ENCODE results near the gene SPOUT1. TPM values are rescaled to one million over a fixed set of nuclear protein-coding genes. Genes with fewer than 3 reads are reported as not detected.
A peak's percentile ranks its signal among the peaks of the same experiment; 100 is the strongest.
"Not testable (repeated sequence)": the region's sequence is repeated elsewhere in the genome, so short reads cannot be mapped to it uniquely, and the experiment has no call there.

Gene SPOUT1
- total RNA-seq, 4 donors from 2014 or later: 9.6 to 26.0 (median 21.1) TPM

GRCh38 chr9:128851779-128852600 lies 22.4 kb upstream of the SPOUT1 start:
- not testable (repeated sequence) for H3K27me3 ChIP-seq, H3K36me3 ChIP-seq, H3K9me3 ChIP-seq, ATAC-seq, H3K4me1 ChIP-seq, H3K27ac ChIP-seq, H3K4me3 ChIP-seq
- peak in 3 of 4 experiments; percentile 43 to 56 (median 54) for TF ChIP-seq CTCF (IDR thresholded peaks at IDR 0.05)
- 72 to 81% methylated on average over 10 of the region's 10 CpGs for WGBS, 2 donors (ENCODE audit: low coverage in 1 of 2)

- H3K27ac ChIP-seq, H3K4me3 ChIP-seq, H3K36me3 ChIP-seq, ATAC-seq, H3K9me3 ChIP-seq, H3K4me1 ChIP-seq, H3K27me3 ChIP-seq: not testable (repeated sequence)
- WGBS, 2 donors (ENCODE audit: low coverage in 1 of 2): 90 to 96% methylated on average over 6 to 9 of the region's 10 CpGs
Observed at GRCh38 chr9:128851024-128851423, 21.4 kb upstream of the SPOUT1 start.

GRCh38 chr9:128847803-128848202 lies 18.2 kb upstream of the SPOUT1 start:
- H3K9me3 ChIP-seq: peaks cover 0 to 7% (median 0%) of the 10 kb centered on the region in 3 donors
- H3K27ac ChIP-seq: no peak overlapping the region
- peaks cover 0 to 4% of the 10 kb centered on the region in 2 donors for H3K36me3 ChIP-seq
- no peaks in the 10 kb centered on the region for H3K4me1 ChIP-seq
- TF ChIP-seq EP300 (IDR thresholded peaks at IDR 0.05) (no peak), CTCF (IDR thresholded peaks at IDR 0.05) (no peak), POLR2AphosphoS5 (IDR thresholded peaks at IDR 0.05) (no peak), POLR2A (IDR thresholded peaks at IDR 0.05) (no peak)
- H3K27me3 ChIP-seq: no peaks in the 10 kb centered on the region
- no peak for ATAC-seq
- H3K4me3 ChIP-seq: no peak overlapping the region
- 83% methylated on average over 1 of the region's 1 CpG; no CpG with 5 or more reads in 1 of the 2 donors for WGBS, 2 donors (ENCODE audit: low coverage in 1 of 2)

GRCh38 chr9:128846680-128847030 lies 17.1 kb upstream of the SPOUT1 start:
- TF ChIP-seq EP300 (IDR thresholded peaks at IDR 0.05) (no peak), POLR2AphosphoS5 (IDR thresholded peaks at IDR 0.05) (no peak), CTCF (IDR thresholded peaks at IDR 0.05) (no peak), POLR2A (IDR thresholded peaks at IDR 0.05) (no peak)
- ATAC-seq: no peak
- 100% methylated on average over 1 of the region's 3 CpGs; no CpG with 5 or more reads in 1 of the 2 donors for WGBS, 2 donors (ENCODE audit: low coverage in 1 of 2)
- Histone ChIP-seq H3K27me3 (no peaks in the 10 kb centered on the region), H3K36me3 (peaks cover 0 to 16% of the 10 kb centered on the region in 2 donors), H3K9me3 (peaks cover 0 to 7% (median 0%) of the 10 kb centered on the region in 3 donors), H3K4me1 (no peaks in the 10 kb centered on the region), H3K4me3 (no peak overlapping the region), H3K27ac (no peak overlapping the region)

- no peaks in the 10 kb centered on the region for H3K4me1 ChIP-seq
- WGBS, 2 donors (ENCODE audit: low coverage in 1 of 2): 100% methylated on average over 1 of the region's 13 CpGs; no CpG with 5 or more reads in 1 of the 2 donors
- H3K36me3 ChIP-seq: peaks cover 0 to 17% of the 10 kb centered on the region in 2 donors
- TF ChIP-seq POLR2AphosphoS5 (IDR thresholded peaks at IDR 0.05) (no peak), EP300 (IDR thresholded peaks at IDR 0.05) (no peak), CTCF (IDR thresholded peaks at IDR 0.05) (no peak), POLR2A (IDR thresholded peaks at IDR 0.05) (no peak)
- H3K4me3 ChIP-seq: no peak overlapping the region
- H3K9me3 ChIP-seq: no peaks in the 10 kb centered on the region
- no peak overlapping the region for H3K27ac ChIP-seq
- no peak for ATAC-seq
- H3K27me3 ChIP-seq: no peaks in the 10 kb centered on the region
Observed at GRCh38 chr9:128845186-128845931, 15.8 kb upstream of the SPOUT1 start.

- not testable (repeated sequence) for H3K4me1 ChIP-seq, H3K4me3 ChIP-seq, H3K27ac ChIP-seq, H3K27me3 ChIP-seq, H3K9me3 ChIP-seq, ATAC-seq
- peaks cover 0 to 24% of the 10 kb centered on the region in 2 donors for H3K36me3 ChIP-seq
- 85 to 100% methylated on average over 2 to 3 of the region's 7 CpGs for WGBS, 2 donors (ENCODE audit: low coverage in 1 of 2)
Observed at GRCh38 chr9:128843171-128843570, 13.6 kb upstream of the SPOUT1 start.

Measured in gastroesophageal sphincter (tissue), 4 donors.